ENCODE data around the gene SKA2. TPM values are rescaled to one million over a fixed set of nuclear protein-coding genes. Genes with fewer than 3 reads are reported as not detected.

The SKA2 gene, protein sequence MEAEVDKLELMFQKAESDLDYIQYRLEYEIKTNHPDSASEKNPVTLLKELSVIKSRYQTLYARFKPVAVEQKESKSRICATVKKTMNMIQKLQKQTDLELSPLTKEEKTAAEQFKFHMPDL
- total RNA-seq (2021): 83.7 and 91.9 TPM in 2 replicates
- long read RNA-seq, transcript SKA2-206 (3 exons, 595 nt): minor isoform, 27 of 143 reads
- long read RNA-seq, transcript SKA2-201 (4 exons, 2,798 nt): major isoform, 88 of 143 reads
- long read RNA-seq, partial matches to known transcripts: 2 of 143 reads
- long read RNA-seq, other reads (novel, unspliced or antisense): 9 of 143 reads

DNA sequence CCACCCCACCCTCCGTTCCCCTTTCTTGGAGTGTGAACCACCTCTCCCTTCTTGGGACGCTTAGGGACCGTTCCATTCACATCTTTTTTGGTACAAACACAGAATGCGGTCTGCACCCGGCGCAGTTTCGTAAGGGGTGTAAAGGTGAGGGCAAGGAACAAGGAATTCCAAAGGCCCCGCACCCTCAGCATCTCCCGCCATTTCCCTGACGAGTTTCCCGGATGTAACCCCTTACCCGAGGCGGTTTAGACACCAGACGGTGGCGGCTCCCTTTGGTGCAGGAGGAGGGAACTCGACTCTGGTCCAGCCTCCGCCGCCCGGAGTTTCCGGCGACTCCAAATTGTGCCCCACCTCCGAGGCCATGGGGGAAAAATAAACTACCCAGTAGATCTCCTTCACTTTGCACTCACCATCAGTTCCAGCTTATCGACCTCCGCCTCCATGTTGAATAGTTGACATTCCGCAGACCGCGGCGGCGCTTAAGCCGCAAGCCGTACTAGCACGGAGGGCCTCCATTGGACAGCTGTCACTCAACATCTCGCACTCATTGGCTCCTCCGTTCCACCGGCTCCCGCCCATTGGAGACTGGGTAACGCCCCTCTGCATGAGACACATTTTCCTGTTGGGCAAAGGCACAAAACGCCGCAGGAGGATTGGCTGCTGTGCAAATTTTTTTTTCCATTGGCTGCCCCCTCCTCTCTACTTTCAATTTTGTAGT is at the start of gene SKA2:
Gene SKA2 (minus strand): TSS at position 466 of the 718 bp plus-strand sequence. CDS start 23 bp downstream, at position 443.
- H2AFZ ChIP-seq (ENCODE audit: low read length): no peak within 1 kb of the TSS
- H2AK5ac ChIP-seq (ENCODE audit: insufficient read length, low read length): no peak within 1 kb of the TSS
- H3K9me3 Mint-ChIP-seq: no peaks in the 10 kb centered on the region
- H2BK120ac ChIP-seq (ENCODE audit: low read depth, low read length, poor library complexity, severe bottlenecking): peak within 1 kb of the TSS; percentile 90
- peak within 1 kb of the TSS; percentile 81 for H3K27ac ChIP-seq (ENCODE audit: insufficient read length, low read depth, low read length)
- H3K4me2 ChIP-seq (ENCODE audit: insufficient read depth, insufficient read length, low read length): peak within 1 kb of the TSS; percentile 75
- H4K5ac ChIP-seq (ENCODE audit: insufficient read length, low read depth, low read length): peak within 1 kb of the TSS; percentile 73
- no peaks in the 10 kb centered on the region for H4K20me1 ChIP-seq (ENCODE audit: control insufficient read depth, insufficient read depth, insufficient read length)
- peaks cover 5% of the 10 kb centered on the region for H3K23me2 ChIP-seq (ENCODE audit: insufficient read length, low read depth, low read length, poor library complexity, severe bottlenecking)
- H2BK20ac ChIP-seq (ENCODE audit: low read depth, low read length, poor library complexity, severe bottlenecking): no peak within 1 kb of the TSS
- no peak for DNase-seq
- H3K14ac ChIP-seq (ENCODE audit: insufficient read depth, low read length): peak within 1 kb of the TSS; percentile 99
- H3K18ac ChIP-seq (ENCODE audit: insufficient read length, low read depth, low read length): peak within 1 kb of the TSS; percentile 93
- H3K9ac ChIP-seq (ENCODE audit: extremely low read depth, insufficient read length, low read length): peak within 1 kb of the TSS; percentile 96
- WGBS (ENCODE audit: extremely low coverage, insufficient read length, low lambda C conversion rate): no CpG with 5 or more reads among the region's 39 CpGs
- H2BK12ac ChIP-seq (ENCODE audit: insufficient read length, low read depth, low read length): no peak within 1 kb of the TSS
- H3K4me1 Mint-ChIP-seq: peaks cover 40 to 46% of the 10 kb centered on the region in 2 experiments
- peak within 1 kb of the TSS; percentile 0; the same call in 1 of the 2 replicates for H3K4ac ChIP-seq (ENCODE audit: low read depth, low read length)
- H2BK5ac ChIP-seq (ENCODE audit: insufficient read length, low read length): peak within 1 kb of the TSS; percentile 56
- no peaks in the 10 kb centered on the region for H3K27me3 ChIP-seq (ENCODE audit: insufficient read depth, low read length)
- no peaks in the 10 kb centered on the region for H3K9me3 ChIP-seq (ENCODE audit: control insufficient read depth, low read depth, low read length)
- H3K56ac ChIP-seq (ENCODE audit: insufficient read length, low read depth, low read length): peak within 1 kb of the TSS; percentile 88
- no peak within 1 kb of the TSS for H3K23ac ChIP-seq (ENCODE audit: insufficient read length, low read depth, low read length)
- H3K79me2 ChIP-seq (ENCODE audit: insufficient read depth, low read length): peaks cover 27% of the 10 kb centered on the region; the same call in 1 of the 2 replicates
- no peak within 1 kb of the TSS for H2BK15ac ChIP-seq (ENCODE audit: low read depth, low read length)
- H3K79me1 ChIP-seq (ENCODE audit: insufficient read depth, low read depth, low read length, poor library complexity, severe bottlenecking): peaks cover 8% of the 10 kb centered on the region
- peak within 1 kb of the TSS; percentile 43 for H3T11ph ChIP-seq (ENCODE audit: low read length)
- TF ChIP-seq, protein P1, sequence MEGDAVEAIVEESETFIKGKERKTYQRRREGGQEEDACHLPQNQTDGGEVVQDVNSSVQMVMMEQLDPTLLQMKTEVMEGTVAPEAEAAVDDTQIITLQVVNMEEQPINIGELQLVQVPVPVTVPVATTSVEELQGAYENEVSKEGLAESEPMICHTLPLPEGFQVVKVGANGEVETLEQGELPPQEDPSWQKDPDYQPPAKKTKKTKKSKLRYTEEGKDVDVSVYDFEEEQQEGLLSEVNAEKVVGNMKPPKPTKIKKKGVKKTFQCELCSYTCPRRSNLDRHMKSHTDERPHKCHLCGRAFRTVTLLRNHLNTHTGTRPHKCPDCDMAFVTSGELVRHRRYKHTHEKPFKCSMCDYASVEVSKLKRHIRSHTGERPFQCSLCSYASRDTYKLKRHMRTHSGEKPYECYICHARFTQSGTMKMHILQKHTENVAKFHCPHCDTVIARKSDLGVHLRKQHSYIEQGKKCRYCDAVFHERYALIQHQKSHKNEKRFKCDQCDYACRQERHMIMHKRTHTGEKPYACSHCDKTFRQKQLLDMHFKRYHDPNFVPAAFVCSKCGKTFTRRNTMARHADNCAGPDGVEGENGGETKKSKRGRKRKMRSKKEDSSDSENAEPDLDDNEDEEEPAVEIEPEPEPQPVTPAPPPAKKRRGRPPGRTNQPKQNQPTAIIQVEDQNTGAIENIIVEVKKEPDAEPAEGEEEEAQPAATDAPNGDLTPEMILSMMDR (conservative IDR thresholded peaks at IDR 0.05): no peak
- H3K36me3 Mint-ChIP-seq (ENCODE audit: insufficient read depth in 1 of 3, low read depth in 3 of 3): peaks cover 0 to 6% (median 1%) of the 10 kb centered on the region in 3 experiments; a peak in 3 of 7 replicates
- no peak within 1 kb of the TSS for H4K8ac ChIP-seq (replicated peaks; ENCODE audit: insufficient read length, low read depth, low read length)
- no peak within 1 kb of the TSS for H3K4me3 Mint-ChIP-seq
- H3K27me3 Mint-ChIP-seq (ENCODE audit: low read depth): no peaks in the 10 kb centered on the region
- no peak within 1 kb of the TSS for H3K27ac Mint-ChIP-seq
- H3K4me1 ChIP-seq (ENCODE audit: insufficient read depth, low read length): no peaks in the 10 kb centered on the region
- H4K91ac ChIP-seq (ENCODE audit: insufficient read length, low read depth, low read length): peak within 1 kb of the TSS; percentile 11

Measured in H9 (cell line).